Astrocyte of the cerebellum (primary cell): Measurements from ENCODE around the gene PCIF1.

ENCODE experiments used
- DNase-seq: peaks from one replicate; pipeline ENCODE4 v3.0.0-alpha.2; 2011; ENCODE audit warnings: low read depth
- H3K4me3 ChIP-seq: 2 replicates; pipeline ENCODE4 v1.5.1; 2011; ENCODE audit warnings: mild to moderate bottlenecking, low read depth, low read length, moderate library complexity
- in situ Hi-C: cut with HindIII; loops from 2 replicates; pipeline ENCODE4 v1.10.0; 2017; ENCODE audit warnings: low sequenced_read_pairs
- TF ChIP-seq, protein P1 (sequence below): IDR thresholded peaks from 2 replicates; pipeline ENCODE4 v1.5.1; 2012; ENCODE audit warnings: low read length, low read depth, moderate library complexity, mild to moderate bottlenecking; ENCODE audit errors: missing control alignments

The PCIF1 gene

GRCh38 chr20:45904583-45905504 is 29.6 kb upstream of the PCIF1 start:
- no peak for DNase-seq
- in situ Hi-C loops: no loop called here
- H3K4me3 ChIP-seq: no peak overlapping the region
- TF ChIP-seq, protein P1, sequence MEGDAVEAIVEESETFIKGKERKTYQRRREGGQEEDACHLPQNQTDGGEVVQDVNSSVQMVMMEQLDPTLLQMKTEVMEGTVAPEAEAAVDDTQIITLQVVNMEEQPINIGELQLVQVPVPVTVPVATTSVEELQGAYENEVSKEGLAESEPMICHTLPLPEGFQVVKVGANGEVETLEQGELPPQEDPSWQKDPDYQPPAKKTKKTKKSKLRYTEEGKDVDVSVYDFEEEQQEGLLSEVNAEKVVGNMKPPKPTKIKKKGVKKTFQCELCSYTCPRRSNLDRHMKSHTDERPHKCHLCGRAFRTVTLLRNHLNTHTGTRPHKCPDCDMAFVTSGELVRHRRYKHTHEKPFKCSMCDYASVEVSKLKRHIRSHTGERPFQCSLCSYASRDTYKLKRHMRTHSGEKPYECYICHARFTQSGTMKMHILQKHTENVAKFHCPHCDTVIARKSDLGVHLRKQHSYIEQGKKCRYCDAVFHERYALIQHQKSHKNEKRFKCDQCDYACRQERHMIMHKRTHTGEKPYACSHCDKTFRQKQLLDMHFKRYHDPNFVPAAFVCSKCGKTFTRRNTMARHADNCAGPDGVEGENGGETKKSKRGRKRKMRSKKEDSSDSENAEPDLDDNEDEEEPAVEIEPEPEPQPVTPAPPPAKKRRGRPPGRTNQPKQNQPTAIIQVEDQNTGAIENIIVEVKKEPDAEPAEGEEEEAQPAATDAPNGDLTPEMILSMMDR: no peak

- DNase-seq: no peak
Measured at GRCh38 chr20:45905505-45906079, 28.9 kb upstream of the PCIF1 start.

DNA sequence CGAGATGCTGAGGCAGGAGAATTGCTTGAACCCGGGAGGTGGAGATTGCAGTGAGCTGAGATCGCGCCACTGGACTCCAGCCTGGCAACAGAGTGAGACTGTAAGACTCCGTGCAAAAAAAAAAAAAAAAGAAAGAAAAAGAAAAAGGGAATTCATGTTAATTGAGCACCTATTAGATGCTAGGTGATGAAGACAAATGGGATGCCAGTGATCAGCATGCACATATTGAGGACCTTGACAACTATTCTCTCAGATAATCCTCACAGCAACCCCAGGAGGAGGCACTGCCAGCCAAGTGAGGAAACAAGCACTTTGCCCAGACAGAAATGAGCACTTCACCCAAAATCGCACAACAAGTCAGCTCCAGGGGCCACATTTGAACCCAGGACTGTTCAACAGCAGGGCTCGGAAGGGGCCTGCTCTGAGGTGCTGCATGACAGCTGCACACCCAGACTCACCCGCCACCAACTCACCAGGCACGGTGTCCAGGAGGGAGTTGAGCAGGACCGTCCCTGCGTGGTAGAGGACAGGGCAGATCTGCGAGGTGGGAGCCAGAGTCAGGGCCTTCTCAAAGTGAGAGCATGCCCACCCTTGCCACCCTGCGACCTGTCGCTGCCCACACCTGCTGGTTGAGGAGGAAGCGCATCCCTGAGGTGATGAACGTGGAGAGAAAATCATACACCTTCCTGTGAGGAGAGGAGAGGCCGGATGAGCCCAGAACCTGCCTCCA is 27.1 kb upstream of the PCIF1 start:
- no peak for DNase-seq
- TF ChIP-seq, protein P1: no peak
- no peak overlapping the region for H3K4me3 ChIP-seq
- in situ Hi-C loops: no loop called here

More at GRCh38 chr20:45905505-45906079, 28.9 kb upstream of the PCIF1 start:
- H3K4me3 ChIP-seq: no peak overlapping the region
- in situ Hi-C loops: no loop called here
- TF ChIP-seq, protein P1: no peak

- no peak overlapping the region for H3K4me3 ChIP-seq
- in situ Hi-C loops: no loop called here
- DNase-seq: no peak
- TF ChIP-seq, protein P1: no peak
Measured at GRCh38 chr20:45908084-45908483, 26.4 kb upstream of the PCIF1 start.

- DNase-seq: no peak
- H3K4me3 ChIP-seq: no peak overlapping the region
- in situ Hi-C loops: no loop called here
- TF ChIP-seq, protein P1: no peak
Measured at GRCh38 chr20:45909336-45909808, 25.1 kb upstream of the PCIF1 start.
